Brain pericyte (primary cell): ENCODE results near the gene GABBR2.

Experiments used
- DNase-seq: peaks from one replicate; pipeline ENCODE4 v3.0.0-alpha.2; 2012; ENCODE audit warnings: low read depth, low spot score

The GABBR2 gene

DNA sequence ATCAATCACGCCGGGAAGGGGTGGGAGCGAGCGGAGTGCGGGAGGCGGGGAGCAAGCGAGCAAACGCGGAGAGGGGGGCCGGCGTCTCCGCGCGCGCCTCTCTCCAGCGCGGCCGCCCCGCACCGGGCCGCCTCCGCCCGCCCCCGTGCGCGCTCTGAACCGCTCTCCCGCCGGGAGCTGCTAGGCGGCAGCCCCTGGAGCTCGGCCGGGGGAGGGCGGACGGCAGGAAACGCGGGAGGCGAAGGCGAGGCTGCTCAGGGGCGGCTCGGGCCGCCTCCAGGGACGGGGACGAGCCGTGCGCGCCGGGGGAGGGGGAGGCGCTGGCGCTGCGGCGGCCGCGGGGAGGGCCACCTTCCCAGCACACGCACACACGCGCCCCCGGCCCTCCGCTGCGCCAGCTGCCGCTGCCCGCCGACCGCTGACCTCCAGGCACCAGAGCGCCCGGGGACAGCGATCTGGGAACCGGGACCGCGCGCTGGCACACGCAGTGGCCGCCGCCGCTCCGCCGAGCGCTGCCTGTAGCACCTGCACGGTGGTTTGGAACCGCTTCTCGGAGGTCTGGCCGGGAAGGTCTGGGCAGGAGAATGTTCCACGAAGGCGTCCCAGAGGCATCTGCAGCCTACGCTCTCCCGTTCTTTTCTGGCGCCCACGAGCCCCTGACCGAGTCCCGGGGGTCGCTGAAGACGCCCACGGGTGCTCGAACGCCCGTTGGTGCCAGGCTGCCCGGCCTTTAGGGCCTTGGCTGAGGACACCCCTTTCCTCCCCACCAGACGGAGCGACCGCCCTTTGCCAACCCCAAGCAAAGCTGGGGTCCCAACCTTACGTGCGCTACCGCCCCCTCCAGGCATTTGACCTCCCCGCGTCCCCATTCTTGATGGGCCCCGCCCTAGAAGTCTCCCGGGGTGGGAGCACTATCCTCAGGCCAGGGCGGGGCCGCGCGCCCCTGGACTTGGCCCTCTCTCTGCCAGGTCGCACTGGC lies at the start of gene GABBR2:
Gene GABBR2, minus strand, starts transcription at position 3 of the 979 bp plus-strand sequence. CDS start 198 bp downstream, outside the sequence.
- no peak for DNase-seq

DNA sequence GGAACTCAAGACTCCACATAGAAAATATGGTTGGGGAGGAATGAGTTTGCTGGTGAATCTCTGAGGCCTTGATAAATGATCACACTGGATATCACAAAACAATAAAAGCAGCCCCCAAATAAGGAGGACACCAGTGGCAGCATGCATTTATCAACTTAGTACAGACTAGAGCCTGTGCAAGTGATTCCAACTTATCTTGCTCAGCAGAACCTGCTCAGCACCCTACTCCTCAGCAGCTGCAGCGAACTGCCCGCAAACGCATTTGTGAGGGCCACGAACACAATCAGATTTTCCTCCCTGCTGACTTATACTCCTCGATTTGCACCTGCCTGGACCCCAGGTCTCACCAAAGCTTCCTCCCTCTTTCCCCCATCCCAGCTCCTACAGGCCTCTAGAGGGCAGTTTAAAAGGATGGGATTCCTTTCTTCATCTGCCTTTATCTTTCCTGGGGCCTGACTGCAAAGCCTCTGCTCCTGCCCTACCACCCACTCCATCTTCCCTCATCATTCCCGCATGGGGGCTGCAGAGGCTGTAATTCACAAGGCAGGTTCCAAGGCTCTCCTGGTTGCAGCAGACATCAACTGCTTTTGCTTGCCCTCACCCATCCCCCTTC lies 46.4 kb upstream of the GABBR2 start:
- DNase-seq = no peak

DNA sequence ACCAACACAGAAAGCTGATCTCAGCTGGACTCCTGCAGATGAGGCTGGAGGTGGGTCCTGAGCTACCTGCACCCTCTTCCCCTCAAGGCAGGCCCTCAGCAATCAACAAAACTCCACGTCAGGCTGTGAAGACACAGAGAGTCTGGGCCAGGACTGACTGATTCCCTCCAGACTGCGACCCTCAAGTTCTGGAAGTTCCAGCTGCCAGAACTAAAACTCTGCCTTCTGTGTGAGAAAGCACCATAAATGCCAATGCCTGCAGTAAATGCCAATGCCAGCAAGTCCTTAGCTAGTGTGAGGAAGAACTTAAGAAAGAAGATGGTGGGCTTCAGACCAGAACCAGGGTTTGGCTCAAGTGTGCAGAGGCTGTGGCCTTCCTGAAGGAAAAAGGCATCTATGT lies 42.5 kb upstream of the GABBR2 start:
- DNase-seq = no peak

DNA sequence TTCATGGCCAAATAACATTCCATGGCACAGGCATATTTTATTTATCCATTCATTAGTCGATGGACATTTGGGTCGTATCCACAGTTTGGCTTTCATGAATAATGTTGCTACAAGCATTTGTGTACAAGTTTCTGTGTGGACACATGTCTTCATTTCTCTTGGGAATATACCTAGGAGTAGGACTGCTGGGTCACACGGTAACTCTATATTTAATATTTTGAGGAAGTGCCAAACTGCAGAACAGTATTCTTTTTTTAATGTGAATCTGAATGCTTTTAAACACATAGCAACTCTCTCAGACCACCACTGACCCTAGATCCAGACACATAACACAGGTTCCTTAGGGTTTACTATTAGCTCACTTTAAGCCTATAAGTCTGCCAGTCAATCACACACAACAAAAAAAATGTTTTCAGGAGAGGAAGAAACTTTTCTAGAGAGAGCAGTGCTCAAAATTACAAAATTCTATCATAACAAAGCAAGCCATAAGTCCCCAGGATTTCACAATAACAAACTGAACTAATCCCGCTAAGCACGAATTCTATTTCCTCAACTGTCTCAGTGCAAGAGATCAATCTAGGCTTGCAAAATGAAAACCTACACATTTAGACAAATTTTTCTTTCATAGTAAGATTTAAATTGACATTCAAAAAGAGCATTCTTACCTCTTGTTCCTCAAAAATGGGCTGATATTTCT lies 41.8 kb upstream of the GABBR2 start:
- DNase-seq = no peak

DNA sequence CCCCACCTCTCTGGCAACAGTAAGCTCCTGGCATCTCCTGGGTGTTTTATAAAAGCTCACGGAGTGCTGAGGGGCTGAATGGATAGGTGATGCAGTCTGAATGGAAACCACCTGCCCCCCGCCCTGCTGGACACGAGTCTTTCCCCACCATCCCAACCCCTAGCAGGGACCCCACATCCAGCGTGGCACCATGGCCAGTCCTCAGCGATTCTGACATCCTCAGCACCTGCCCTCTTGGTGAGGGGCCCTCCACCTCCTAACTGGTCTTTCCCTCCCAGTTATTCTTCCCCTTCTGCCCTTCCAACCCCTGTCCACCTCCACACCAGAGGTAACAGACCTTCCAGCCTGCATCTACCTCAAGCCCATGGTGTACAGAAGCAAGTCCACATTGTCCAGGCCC lies 38.7 kb upstream of the GABBR2 start:
- DNase-seq = no peak

DNA sequence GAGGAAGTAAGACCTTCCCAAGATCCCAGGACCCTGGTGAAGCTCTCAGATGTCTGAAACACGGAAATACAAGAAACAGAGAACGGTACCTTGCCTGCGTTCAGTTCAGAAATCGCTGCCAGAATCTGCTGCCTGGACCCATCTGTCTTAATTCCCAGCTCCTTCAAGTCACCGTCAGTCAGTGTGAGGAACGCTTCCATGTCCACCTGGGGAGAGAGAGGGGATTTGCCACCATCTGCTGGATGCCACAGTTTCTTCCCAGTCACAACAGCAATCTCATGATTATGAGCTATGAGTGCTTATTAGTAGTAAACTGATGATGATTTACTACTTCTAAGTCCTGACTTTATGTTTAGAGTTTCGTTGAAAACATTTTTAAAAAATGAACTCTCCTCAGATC lies 36.7 kb upstream of the GABBR2 start:
- DNase-seq = no peak

DNA sequence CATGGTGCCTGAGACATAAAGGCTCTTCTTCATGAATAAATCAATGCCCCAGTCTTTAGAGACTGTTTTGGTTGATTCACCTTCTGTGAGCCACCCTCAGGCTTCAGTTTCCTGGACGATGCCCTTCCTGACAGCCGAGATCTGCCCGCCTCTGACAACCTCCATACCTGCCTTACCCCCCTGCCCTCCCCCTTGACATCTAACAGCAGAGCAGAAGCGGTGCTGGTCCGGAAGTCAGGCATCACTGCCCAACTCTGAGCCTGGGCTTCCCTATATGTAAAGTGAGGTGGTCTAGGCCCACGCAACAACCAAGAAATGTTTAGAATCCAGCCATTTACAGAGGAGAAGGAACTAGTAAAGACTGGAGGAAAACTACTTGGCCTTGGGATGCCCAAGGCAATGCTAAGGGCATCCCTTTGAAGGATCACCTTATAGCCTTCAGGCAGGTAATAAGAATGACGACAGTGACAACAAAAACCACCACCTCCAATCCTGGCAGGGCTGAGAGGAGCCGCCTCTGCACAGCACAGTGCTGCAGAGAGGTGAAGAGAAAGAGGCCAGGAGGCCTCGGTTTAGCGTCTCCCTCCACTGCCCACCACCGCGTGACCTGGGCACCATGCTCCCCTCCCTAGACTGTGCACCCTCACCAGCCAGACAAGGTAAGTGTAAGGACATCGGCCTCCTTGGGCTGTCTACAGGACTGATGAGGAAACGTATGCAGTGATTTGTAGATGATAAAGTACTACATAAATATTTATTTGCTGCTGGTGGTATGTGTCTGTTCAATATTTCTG lies 35.3 kb upstream of the GABBR2 start:
- DNase-seq = no peak

DNA sequence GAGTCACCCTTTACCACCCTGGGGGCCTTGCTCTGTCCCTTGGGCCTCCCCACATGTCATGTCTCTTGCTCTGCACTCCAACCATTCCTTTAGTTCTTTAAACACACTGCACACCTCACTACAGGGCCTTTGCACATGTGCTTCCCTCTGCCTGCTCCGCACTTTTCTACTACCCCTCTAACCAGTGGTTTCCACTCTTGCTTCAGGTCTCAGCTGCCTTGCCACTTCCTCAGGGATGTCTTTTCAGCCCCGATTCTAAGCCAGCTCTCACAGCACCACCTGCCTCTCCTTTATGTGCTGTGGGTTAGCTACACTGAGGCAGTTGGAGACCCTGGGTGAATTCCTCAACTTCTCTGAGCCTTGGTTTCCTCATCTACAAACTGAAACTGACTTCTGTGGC lies 34.6 kb upstream of the GABBR2 start:
- no peak for DNase-seq

DNA sequence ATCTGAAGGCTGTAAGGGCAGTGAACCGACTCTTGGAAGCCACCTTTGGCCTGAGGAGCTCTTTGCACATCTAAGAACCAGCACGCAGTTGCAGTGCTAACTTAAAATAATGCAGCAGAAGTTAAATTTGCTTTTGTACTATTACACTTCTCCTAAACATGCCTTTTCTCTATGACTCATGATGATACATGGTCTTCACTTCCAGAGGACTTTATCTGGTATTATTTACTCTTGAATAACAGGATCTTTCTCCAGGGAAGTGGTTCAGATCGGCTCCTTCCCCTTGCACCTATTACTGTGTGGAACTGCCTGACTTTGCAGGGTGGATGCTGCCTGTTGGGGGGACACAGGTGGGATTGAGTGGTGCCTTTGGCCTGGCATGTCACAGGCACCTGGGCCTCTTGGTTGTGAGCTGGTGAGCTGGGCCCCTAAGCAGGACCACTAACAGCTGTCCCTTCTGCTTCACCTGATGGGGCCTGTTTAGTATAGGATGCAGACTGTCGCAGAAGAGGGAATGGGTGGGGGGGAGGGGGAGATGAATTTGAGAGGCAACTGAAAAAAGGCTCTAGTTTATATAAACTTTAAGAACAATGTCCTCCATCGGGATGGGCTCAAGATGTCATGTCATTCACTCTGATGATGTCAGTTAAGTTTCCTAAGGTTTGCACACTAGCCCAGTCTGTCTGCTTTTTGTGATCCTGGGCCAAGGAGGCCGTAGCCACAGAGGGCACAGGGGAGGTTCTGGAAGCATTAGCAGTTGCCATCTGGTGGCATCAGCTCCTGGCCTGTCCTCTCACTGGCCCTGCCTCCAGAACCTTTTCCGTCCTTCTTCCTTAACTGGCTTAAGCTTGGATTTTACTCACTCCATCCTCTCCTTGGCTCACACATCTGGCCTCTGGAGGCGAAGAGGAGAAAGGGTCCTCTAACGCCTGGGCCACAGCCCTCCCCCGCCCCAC lies 33.9 kb upstream of the GABBR2 start:
- no peak for DNase-seq

DNA sequence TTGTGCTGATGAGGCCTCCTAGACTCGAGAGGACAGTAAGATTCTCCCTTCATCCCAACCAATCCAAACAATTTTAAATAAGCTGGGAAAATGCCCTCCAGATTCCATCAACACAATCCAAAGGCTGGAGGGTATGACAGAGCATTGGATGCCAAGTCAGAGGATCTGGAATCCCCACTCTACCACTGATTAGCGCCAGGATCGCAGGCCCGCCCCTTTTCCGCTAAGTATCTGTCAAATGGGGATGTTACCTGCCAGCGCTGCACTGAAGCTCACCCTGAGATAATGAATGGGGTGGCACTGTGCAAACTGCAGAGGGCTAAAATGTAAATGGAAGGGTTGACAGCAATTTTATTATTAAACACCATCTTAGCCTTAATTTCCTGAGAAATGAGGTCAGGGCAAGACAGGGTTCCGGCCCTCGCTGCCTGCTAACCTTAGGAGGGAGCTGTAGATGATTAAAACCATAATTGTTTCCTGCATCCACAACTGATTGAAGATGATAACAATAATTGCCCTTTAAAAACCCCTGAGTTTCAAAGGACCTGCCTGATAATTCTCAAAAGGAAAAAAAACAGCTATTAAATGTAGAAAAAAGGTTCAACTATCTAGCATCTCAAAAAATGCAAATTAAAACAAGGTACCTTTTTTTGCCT lies 31.6 kb upstream of the GABBR2 start:
- no peak for DNase-seq

DNA sequence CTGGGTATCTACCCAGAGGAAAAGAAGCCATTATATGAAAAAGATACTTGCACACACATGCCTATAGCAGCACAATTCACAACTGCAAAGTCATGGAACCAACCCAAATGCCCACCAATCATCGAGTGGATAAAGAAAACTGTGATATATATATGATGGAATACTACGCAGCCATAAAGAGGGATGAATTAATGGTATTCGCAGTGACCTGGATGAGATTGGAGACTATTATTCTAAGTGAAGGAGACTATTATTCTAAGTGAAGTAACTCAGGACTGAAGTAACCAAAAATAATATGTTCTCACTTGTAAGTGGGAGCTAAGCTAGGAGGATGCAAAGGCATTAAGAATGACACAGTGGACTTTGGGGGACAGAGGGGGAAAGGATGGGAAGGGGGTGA lies 30.0 kb upstream of the GABBR2 start:
- DNase-seq = no peak

DNA sequence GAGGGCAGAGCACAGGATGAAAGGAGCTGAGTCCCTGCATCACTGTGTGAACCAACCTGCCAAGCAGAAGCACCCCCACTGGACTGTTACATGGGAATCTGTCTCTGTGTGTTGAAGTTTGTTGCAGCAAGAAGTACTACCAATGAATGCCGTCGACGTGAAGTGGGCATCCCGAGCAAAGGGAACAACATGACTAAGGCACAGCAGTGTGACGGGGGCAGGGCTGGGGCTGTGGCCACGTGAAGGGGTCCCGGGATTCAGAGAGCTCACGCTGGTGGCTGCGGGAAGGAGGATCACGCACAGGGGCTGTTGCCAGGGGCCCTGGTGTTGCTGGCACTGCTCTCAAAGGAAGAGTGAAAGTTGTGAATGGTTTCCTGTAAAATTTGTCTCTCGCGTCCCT lies 27.5 kb upstream of the GABBR2 start:
- DNase-seq = no peak

DNA sequence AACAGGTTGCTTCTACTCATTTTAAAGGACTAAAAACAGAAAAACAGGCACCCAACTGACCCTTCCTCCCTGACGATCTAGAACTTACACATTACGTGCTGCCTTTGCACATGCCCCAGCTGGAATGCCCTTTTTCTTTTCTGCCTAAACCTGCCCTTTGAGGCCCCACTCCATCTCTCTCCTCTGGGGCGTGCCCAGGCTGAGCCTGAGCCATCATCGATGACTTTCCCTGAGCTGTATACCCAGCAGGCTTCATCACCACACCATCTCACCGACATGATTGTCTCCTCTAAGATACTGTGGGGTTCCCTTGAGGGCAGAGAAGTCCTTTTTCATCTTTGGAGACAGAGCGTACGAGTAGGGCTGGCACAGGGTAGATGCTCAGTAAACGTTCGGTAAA lies 24.1 kb upstream of the GABBR2 start:
- no peak for DNase-seq

DNA sequence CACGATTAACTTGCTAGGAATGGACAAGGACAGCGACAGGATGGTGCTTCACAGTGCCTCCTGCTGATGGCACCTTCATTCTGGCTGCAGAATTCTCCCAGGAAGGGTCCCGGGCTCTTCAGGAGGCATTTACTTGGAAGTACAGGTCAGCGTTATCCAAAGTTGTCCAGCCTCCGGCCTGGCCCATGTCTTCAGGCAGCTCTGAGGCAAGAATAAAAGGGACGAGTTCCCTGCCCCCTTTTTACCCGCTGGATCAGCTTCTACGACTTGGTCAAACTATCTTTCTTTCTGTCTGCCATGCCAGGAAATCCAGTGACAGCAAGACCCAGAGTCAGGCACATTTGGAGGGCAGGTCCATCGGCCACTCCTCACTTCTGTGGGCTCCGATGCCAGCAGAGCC lies 23.4 kb upstream of the GABBR2 start:
- DNase-seq = no peak

DNA sequence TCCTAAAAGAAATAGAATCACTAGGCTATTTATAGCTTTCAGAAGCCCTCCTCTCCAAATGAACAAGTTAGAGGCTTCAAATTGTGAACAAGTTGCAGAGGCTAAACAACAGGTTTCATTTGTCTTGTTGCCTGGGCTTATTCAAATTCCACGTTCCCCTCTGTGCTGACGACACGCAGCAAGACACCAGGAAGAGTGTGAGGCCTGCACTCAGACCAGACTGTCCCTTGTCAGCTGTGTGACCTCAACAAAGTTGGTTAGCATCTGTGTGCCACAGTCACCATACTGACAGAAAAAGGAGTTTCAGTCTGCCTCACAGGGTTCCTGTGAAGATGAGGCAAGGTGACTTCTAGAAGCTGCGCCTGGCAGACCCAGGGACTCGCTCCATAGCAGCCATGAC lies 22.1 kb upstream of the GABBR2 start:
- DNase-seq = no peak

DNA sequence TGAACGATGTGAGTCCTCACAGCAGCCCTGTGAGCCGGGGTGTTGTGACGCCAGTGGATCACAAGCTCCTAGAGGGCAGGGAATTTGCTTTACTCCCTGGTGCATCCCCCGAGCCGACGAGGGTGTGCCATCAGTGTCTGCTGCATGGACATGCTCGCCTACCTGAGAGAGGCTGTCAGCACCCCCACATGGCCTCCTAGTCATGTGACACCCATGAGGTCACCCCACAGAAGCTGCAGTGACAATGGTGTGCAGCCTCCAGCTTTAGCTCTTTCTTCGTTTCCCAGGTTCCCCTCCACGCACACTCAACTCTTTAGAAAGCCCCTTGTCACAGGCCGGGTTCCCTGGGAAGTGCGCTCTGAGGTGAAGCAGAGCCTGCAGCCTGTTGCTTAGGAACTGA lies 19.8 kb upstream of the GABBR2 start:
- DNase-seq = no peak

DNA sequence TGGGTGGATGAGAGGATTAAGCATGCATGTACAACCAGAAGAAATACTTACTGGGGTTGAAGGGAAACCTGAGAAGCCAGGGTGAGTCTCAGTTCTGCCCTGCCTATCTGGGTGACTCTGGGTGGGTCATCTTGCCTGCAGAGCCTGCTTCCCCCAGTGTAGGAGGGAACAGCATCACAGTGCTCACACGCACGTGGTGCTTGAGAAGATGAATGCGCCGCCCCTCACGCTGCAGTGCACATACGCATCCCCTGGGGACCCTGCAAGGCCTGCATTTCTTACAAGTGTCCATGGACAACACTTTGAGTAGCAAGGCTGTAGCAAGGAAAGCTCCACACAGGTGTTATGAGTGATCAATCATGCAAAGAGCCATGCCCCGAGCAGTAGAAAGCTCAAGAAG lies 18.7 kb upstream of the GABBR2 start:
- DNase-seq = no peak

DNA sequence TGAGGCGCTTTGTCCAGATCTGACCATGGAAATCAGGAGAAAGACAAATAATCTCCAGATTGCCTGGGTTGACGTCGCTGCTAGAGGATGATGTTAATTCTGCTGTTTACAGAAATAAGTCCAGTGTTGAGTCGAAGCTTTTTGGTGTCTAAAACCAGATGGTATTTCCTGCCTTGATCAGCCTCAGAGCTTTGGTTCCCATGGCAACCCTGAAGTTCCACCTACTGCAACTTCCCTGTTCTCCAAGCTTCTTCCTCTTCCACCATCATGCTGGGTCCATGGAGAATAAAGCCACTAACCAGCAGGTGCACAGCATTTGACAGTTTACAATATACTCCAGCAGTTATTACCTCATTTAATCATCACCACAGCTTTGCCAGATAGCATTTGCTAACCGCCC lies 18.0 kb upstream of the GABBR2 start:
- DNase-seq = no peak

DNA sequence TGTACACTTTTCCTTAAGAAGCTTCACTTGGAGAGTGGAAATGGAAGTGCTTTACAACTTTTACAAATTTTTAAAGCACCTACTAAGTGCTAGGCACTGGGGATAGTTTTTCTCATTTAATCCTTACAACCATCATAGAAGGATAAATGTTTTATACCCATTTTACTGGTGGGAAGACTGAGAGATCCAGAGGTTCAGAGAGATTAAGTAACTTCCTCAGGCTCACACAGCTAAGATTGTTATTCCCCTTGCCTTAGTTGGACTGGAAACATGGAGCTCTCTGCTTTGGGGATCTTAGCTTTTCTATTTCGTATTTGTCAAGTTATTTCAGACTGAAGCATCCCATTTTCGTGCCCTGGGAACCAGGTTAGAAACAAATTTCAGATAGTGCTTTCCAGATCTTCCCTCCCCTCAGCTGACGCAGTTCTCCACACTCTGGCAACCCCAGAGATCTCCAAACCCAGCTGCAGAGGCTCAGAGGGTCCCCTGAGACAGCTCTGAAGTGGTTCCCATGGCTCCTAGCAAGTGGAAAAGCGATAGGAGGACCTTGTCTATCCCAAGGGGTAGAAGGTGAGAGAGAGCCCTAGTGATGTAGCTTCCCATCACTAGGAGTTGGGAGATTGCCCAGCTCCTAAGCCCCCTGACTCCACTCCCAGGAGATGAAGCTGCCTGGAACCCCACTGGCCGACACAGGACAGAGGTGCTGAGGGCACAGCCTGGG lies 16.2 kb upstream of the GABBR2 start:
- no peak for DNase-seq
